GM12872 (cell line): Measurements from ENCODE around the gene ST6GALNAC5.

ENCODE experiments used
- CTCF ChIP-seq: IDR thresholded peaks from 3 replicates; pipeline ENCODE4 v1.5.1; 2011; ENCODE audit warnings: low read depth, mild to moderate bottlenecking, low read length, moderate library complexity; ENCODE audit not compliant: insufficient read depth

Gene ST6GALNAC5

DNA sequence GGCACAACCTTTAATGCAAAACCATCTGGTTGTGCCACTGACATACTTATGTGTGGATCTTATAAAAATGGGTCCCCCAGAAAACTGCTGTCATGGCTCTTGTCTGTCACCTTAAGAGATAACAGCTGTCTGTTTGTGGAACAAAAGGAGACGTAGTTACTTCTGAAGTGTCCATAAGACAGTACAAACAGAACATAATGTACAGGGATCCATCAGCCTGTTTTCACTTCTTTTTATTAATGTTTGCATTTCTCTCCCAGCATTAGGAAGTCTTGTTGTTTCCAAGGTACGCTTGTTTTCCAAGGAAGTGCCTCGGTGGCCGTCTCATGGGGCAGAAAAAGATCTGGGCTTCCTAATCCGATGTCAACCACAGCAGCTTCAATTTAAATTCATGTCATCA, 11.2 kb upstream of the ST6GALNAC5 start:
- TF ChIP-seq CTCF: no peak

GRCh38 chr1:76857138-76857537, 10.1 kb upstream of the ST6GALNAC5 start:
- TF ChIP-seq CTCF: no peak

DNA sequence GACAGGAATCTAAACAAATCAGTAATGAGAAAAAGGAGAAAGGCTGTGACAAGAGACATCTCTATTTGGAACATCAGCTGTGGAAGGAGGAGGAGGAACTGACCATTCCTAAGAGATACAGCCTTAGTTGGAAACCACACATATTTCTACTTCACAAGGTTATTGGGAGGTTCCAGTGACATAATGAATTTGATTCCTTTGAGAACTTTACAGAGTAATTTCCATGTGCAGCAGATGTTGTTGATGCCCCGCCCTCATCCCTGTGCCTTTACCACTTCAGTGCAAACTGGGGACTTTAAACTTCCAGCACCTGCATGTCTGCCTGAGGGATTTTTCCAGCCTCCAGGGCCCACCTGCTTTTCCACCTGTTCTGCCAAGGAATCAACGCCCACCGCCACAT, 9.3 kb upstream of the ST6GALNAC5 start:
- TF ChIP-seq CTCF: no peak

DNA sequence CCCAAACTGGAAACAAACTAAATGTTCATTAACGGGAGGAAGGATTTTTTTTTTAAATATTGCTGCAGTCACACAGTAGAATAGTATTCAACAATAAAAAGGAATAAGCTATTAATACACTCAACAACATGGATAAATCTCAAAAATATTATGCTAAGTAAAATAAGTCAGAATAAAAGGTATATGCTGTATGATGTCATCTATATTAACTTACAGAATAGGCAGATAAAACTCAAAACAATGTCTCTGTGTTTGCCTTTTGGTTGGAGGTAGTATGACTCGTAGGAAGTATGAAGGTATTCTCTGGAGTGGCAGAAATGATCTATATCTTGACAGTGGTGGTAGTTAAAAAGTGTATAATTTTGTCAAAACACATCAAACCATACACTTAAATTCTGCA, 6.1 kb upstream of the ST6GALNAC5 start:
- no peak for TF ChIP-seq CTCF

- no peak for TF ChIP-seq CTCF
Observed at GRCh38 chr1:76862447-76862846, 4.8 kb upstream of the ST6GALNAC5 start.

DNA sequence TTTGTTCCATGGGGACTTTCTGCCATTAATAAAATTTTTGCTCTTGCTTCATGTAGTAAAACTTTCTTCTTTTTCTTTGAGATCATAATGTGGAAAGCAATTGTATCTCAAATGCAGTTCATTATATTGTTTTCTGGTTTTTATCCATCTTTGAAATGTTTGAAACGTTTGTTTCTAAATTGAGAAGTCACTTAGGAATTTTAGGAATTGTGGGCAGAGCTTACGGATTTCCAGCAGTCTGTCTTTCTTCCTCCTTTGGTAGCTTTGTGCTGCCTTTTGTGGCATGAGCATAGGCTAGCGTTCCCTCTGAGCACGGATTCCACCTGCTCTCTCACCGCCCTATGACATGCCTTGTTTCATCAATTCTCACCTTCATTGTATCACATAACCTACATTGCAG, 2.9 kb upstream of the ST6GALNAC5 start:
- no peak for TF ChIP-seq CTCF

DNA sequence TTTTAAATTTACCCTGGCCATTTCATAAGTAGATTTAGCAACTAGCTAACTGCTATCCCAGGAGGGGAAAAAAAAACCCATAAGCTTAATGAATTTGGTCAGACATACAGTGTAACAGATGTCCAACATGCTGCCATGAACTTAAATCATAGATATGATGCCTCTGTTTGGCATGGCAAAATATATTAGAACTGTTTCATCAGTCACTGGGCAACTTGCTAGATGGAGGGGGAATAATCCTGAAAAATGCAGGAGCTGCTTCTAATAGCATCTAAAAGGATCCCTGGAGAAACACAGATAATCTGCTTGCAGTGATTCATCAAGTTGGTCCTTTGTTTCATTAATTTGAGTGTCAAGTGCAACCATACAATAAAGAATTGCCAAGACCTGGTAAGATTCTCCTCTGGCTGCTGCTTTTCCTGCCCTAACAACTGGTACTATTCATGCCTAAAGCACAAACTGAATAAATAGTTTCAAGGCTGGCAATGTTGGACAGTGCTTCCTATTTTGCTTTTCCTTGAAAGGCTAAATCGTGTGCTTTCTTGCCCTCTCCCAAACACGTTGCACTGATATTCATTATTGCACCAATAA, 1.5 kb upstream of the ST6GALNAC5 start:
- TF ChIP-seq CTCF: no peak
